Esophagus muscularis mucosa (tissue), 3 donors: Measurements from ENCODE around the gene MAP4K5.

ENCODE experiments used
- POLR2A ChIP-seq: fragments of 450-650 bp; IDR thresholded peaks from one replicate; pipeline ENCODE4 v1.6.1; 2017; ENCODE audit warnings: antibody characterized with exemption, moderate library complexity, mild to moderate bottlenecking, low read depth
- TF ChIP-seq, protein P1 (sequence below), 3 experiments: fragments of 200-600 bp in 2 of 3; fragments of 450-650 bp in 1 of 3; sonication (generic) in 2 of 3; IDR thresholded peaks; one replicate each; pipeline ENCODE4 v1.5.1; 2017 to 2019; ENCODE audit warnings: antibody characterized with exemption in 3 of 3, mild to moderate bottlenecking in 2 of 3, moderate library complexity in 1 of 3

DNA sequence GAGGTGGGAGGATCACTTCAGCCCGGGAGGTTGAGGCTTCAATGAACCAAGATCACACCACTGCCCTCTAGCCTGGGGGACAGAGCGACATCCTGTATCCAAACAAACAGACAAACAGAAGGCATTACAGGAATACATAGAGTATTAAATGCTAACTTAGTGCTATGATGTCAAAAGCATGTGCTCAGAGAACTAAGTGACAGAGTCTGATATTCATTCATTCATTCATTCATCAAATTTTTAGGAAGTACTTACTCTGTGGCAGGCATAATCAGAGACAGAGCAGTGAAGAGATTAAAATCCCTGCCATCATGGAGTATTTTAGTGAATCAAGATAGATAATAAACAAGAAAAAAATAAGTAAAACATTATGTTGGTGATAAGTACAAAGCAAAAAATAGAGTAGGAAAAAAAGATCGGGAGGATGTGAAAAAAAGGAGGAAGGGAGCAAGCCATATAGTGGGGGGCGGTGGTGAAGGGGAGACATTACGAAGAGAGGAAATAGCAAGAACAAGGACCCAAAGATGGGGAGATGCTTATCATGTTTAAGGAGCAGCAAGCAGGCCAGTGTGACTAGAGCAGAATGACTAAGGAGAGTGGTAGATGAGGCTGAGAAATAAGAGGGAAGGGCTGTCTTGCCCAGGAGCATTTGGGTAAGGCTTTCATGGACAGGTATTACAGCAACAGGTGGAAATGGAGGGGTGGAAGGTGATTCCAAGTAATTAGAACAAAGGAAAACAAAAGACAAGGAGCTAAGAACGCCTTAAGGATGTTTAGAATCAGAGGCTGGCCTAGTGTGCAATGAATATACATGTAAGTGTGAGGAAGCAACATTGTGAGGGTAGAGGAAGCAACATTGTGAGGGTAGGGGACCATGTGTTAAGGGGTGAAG is 2.8 kb downstream of the MAP4K5 start:
- TF ChIP-seq POLR2A = no peak
- TF ChIP-seq, protein P1, sequence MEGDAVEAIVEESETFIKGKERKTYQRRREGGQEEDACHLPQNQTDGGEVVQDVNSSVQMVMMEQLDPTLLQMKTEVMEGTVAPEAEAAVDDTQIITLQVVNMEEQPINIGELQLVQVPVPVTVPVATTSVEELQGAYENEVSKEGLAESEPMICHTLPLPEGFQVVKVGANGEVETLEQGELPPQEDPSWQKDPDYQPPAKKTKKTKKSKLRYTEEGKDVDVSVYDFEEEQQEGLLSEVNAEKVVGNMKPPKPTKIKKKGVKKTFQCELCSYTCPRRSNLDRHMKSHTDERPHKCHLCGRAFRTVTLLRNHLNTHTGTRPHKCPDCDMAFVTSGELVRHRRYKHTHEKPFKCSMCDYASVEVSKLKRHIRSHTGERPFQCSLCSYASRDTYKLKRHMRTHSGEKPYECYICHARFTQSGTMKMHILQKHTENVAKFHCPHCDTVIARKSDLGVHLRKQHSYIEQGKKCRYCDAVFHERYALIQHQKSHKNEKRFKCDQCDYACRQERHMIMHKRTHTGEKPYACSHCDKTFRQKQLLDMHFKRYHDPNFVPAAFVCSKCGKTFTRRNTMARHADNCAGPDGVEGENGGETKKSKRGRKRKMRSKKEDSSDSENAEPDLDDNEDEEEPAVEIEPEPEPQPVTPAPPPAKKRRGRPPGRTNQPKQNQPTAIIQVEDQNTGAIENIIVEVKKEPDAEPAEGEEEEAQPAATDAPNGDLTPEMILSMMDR (IDR thresholded peaks at IDR 0.05) = no peak
